Measurements from ENCODE around the gene DAZAP2.

DAZAP2 gene

GRCh38 chr12:51217968-51218606, 20.5 kb upstream of the DAZAP2 start, which contains the start of gene POU6F1 (continued):
- TF ChIP-seq ZSCAN4 (tag by site-specific recombination; IDR thresholded peaks at IDR 0.05) (no peak), WT1 (tag by site-specific recombination; IDR thresholded peaks at IDR 0.05) (peak; percentile 65; the same call in 1 of the 2 replicates), ZNF266 (tag by site-specific recombination; IDR thresholded peaks at IDR 0.05; ENCODE audit: low read depth) (no peak), MZF1 (tag by site-specific recombination; IDR thresholded peaks at IDR 0.05; ENCODE audit: borderline replicate concordance) (no peak), GLI2 (tag by site-specific recombination; IDR thresholded peaks at IDR 0.05; ENCODE audit: borderline replicate concordance, low read depth) (no peak), PATZ1 (tag by site-specific recombination; IDR thresholded peaks at IDR 0.05) (peak; percentile 92), ZNF223 (tag by site-specific recombination; IDR thresholded peaks at IDR 0.05) (no peak), ZNF2 (tag by site-specific recombination; IDR thresholded peaks at IDR 0.05) (no peak), ZNF629 (tag by site-specific recombination; IDR thresholded peaks at IDR 0.05) (peak; percentile 72)

GRCh38 chr12:51218607-51219161, 19.9 kb upstream of the DAZAP2 start:
- no peaks in the 10 kb centered on the region for H3K9me3 ChIP-seq (ENCODE audit: control insufficient read depth, insufficient read depth, low read depth, low read length)
- CTCF ChIA-PET, result interaction anchor here (0.6 to 1.9 kb wide), 10 partner anchors 11 to 478 kb away, joined by 3 to 12 read pairs (median 4); partner anchors contain the start of gene DAZAP2
- H3K36me3 ChIP-seq (ENCODE audit: control insufficient read depth in 2 of 2, insufficient read depth in 1 of 2, low read length in 2 of 2), result no peaks in the 10 kb centered on the region
- H3K4me3 ChIP-seq (ENCODE audit: low read depth, low read length), result peak overlapping the region; percentile 65
- peaks cover 9% of the 10 kb centered on the region for H3K4me1 ChIP-seq (ENCODE audit: control insufficient read depth, insufficient read depth, low read length)
- POLR2A ChIA-PET, result interaction anchor here (1.0 to 4.0 kb wide), 8 partner anchors 10 to 135 kb away, joined by 3 to 36 read pairs (median 10); partner anchors contain the start of genes CSRNP2 and DAZAP2
- peak overlapping the region; percentile 91 for H3K27ac ChIP-seq (ENCODE audit: extremely low read depth, low read depth, low read length)
- TF ChIP-seq ZNF10 (tag by site-specific recombination; IDR thresholded peaks at IDR 0.05) (no peak), GLI2 (tag by site-specific recombination; IDR thresholded peaks at IDR 0.05; ENCODE audit: borderline replicate concordance, low read depth) (no peak), ZNF184 (tag by site-specific recombination; IDR thresholded peaks at IDR 0.05) (no peak), ZNF596 (tag by site-specific recombination; IDR thresholded peaks at IDR 0.05) (no peak), ZNF777 (tag by site-specific recombination; IDR thresholded peaks at IDR 0.05; ENCODE audit: borderline replicate concordance) (no peak; the same call in 1 of the 2 replicates), ZNF776 (tag by site-specific recombination; IDR thresholded peaks at IDR 0.05; ENCODE audit: borderline replicate concordance) (no peak), ZNF404 (tag by site-specific recombination; IDR thresholded peaks at IDR 0.05) (no peak), ZNF48 (tag by site-specific recombination; IDR thresholded peaks at IDR 0.05) (no peak), CTCF (tag by site-specific recombination; IDR thresholded peaks at IDR 0.05) (no peak), ZXDB (tag by site-specific recombination; IDR thresholded peaks at IDR 0.05) (no peak), PRDM6 (tag by site-specific recombination; IDR thresholded peaks at IDR 0.05) (no peak), GFI1B (tag by site-specific recombination; IDR thresholded peaks at IDR 0.05) (no peak), ZBTB7A (tag by site-specific recombination; IDR thresholded peaks at IDR 0.05; ENCODE audit: low read depth) (no peak), ZNF274 (IDR thresholded peaks at IDR 0.05; ENCODE audit: low read length) (no peak), ZNF274 (tag by site-specific recombination; IDR thresholded peaks at IDR 0.05; ENCODE audit: borderline replicate concordance) (no peak), ZNF24 (tag by site-specific recombination; IDR thresholded peaks at IDR 0.05) (no peak), ZNF521 (tag by site-specific recombination; IDR thresholded peaks at IDR 0.05) (no peak), KLF17 (tag by site-specific recombination; IDR thresholded peaks at IDR 0.05) (no peak), ZNF302 (tag by site-specific recombination; IDR thresholded peaks at IDR 0.05; ENCODE audit: low read depth) (no peak), ZNF785 (tag by site-specific recombination; IDR thresholded peaks at IDR 0.05) (no peak), ZNF76 (tag by site-specific recombination; IDR thresholded peaks at IDR 0.05; ENCODE audit: borderline replicate concordance, low read depth) (0 out of 2 replicates have a peak, but pooled peaks have one; percentile 17)

Measured in HEK293 (cell line).